GM10266 (cell line): ENCODE results near the gene TMEM132D.

ENCODE experiments used
- DNase-seq: peaks from one replicate; pipeline ENCODE4 v3.0.0; 2012; ENCODE audit errors: extremely low spot score
- CTCF ChIP-seq: IDR thresholded peaks from 2 replicates; pipeline ENCODE4 v1.5.1; 2012; ENCODE audit warnings: mild to moderate bottlenecking, low read depth; ENCODE audit not compliant: control insufficient read depth, insufficient read depth; ENCODE audit errors: missing control alignments

Gene TMEM132D

GRCh38 chr12:129075460-129076208 lies 828.2 kb downstream of the TMEM132D start:
- TF ChIP-seq CTCF: no peak
- no peak for DNase-seq

- no peak for DNase-seq
- TF ChIP-seq CTCF: no peak
Observed at GRCh38 chr12:129074379-129074778, 829.4 kb downstream of the TMEM132D start.

GRCh38 chr12:129073157-129073915 lies 830.5 kb downstream of the TMEM132D start:
- TF ChIP-seq CTCF: no peak
- no peak for DNase-seq

GRCh38 chr12:129071362-129071761 lies 832.5 kb downstream of the TMEM132D start:
- DNase-seq: no peak
- TF ChIP-seq CTCF: no peak

- DNase-seq: no peak
- no peak for TF ChIP-seq CTCF
Observed at GRCh38 chr12:129069886-129070285, 833.9 kb downstream of the TMEM132D start.

GRCh38 chr12:129068684-129069083 lies 835.1 kb downstream of the TMEM132D start:
- TF ChIP-seq CTCF: no peak
- DNase-seq: no peak

GRCh38 chr12:129067491-129067890 lies 836.3 kb downstream of the TMEM132D start:
- DNase-seq: no peak
- TF ChIP-seq CTCF: no peak
